NCI-H1105 treated with DMSO at 0.1 percent for 48 hours (cell line): ENCODE measurements around the gene TXNDC11.

Source experiments
- DNase-seq: peaks from one replicate; lab custom pipeline; 2025; lab: John Stamatoyannopoulos, UW

The TXNDC11 gene

GRCh38 chr16:11719171-11719570 lies 23.5 kb downstream of the TXNDC11 start:
- DNase-seq = no peak

- DNase-seq = no peak
Observed at GRCh38 chr16:11717811-11718210, 24.8 kb downstream of the TXNDC11 start.

- DNase-seq = no peak
Observed at GRCh38 chr16:11716336-11716735, 26.3 kb downstream of the TXNDC11 start.

- no peak for DNase-seq
Observed at GRCh38 chr16:11715246-11715947, 27.3 kb downstream of the TXNDC11 start.

GRCh38 chr16:11712122-11712521 lies 30.5 kb downstream of the TXNDC11 start:
- DNase-seq = no peak

GRCh38 chr16:11711662-11712061 lies 31.0 kb downstream of the TXNDC11 start:
- no peak for DNase-seq

GRCh38 chr16:11708421-11708820 lies 34.2 kb downstream of the TXNDC11 start:
- DNase-seq = no peak

GRCh38 chr16:11707679-11708197 lies 34.9 kb downstream of the TXNDC11 start:
- no peak for DNase-seq

- no peak for DNase-seq
Observed at GRCh38 chr16:11706180-11706742, 36.4 kb downstream of the TXNDC11 start.

- DNase-seq = no peak
Observed at GRCh38 chr16:11705311-11706025, 37.2 kb downstream of the TXNDC11 start.

GRCh38 chr16:11700264-11701029 lies 42.2 kb downstream of the TXNDC11 start:
- no peak for DNase-seq

- no peak for DNase-seq
Observed at GRCh38 chr16:11699234-11699894, 43.3 kb downstream of the TXNDC11 start.

- no peak for DNase-seq
Observed at GRCh38 chr16:11698271-11698689, 44.4 kb downstream of the TXNDC11 start.

- DNase-seq = no peak
Observed at GRCh38 chr16:11697319-11697718, 45.3 kb downstream of the TXNDC11 start.

- DNase-seq = no peak
Observed at GRCh38 chr16:11696266-11697012, 46.2 kb downstream of the TXNDC11 start.

GRCh38 chr16:11692651-11693050 lies 50.0 kb downstream of the TXNDC11 start:
- DNase-seq = no peak

- DNase-seq = no peak
Observed at GRCh38 chr16:11692171-11692570, 50.5 kb downstream of the TXNDC11 start.

- no peak for DNase-seq
Observed at GRCh38 chr16:11691771-11692170, 50.9 kb downstream of the TXNDC11 start.

- DNase-seq = no peak
Observed at GRCh38 chr16:11691235-11691634, 51.4 kb downstream of the TXNDC11 start.

- no peak for DNase-seq
Observed at GRCh38 chr16:11689031-11689840, 53.4 kb downstream of the TXNDC11 start.
